ENCODE data around the gene PDK2. TPM values are rescaled to one million over a fixed set of nuclear protein-coding genes. Genes with fewer than 3 reads are reported as not detected.

PDK2 gene
- total and polyA plus RNA-seq, 10 of the 15 experiments (the other 5 are each of a cell fraction or from before 2014, with no cell fraction given) = 0.98 to 22.6 (median 12.3) TPM

DNA sequence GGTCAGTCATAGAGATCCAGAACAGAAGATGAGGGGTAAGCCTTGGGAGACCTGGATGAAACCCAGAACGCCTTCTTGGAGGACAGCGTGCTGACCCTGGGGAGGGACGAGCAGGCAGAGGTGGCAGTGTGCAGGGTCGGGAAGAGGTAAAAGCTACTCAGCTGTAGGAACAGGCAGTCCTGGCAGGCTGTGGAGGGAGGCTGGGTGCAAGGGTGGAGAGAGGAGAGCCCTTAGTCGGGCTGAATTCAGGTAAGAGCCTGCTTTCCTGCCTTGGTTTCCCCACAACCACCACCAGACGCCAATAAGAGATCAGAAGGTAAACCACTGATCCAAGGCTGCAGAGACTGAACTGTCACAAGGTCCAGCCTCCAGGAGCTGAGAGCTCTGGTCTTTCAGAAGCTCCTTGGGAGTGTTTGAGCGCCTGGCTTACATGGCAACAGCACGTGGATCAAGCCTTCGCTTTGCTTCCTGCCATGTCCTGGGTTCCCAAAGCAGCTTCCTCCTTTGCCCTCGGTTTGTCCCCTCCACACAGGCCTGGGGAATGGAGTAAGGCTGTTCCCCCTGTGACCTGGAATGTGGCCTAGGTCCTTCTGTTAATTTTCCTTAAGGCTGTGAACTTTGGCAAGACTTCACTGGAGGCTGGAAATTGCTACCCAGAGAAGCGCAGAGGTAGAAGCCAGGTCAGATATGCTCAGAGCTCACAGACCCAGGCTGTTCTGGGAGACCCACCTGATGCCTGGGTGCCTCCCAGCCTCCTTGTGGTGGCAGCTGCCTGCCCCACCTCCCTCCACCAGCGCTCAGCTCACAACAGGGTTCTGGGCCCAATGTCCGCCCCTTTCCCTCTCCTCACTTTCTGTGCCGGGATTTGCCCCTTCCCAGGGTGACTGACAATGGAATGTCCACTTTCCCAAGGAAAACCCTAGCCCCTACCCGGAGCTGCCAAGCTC lies 3.9 kb upstream of the PDK2 start (continued):
- TF ChIP-seq, protein P1, sequence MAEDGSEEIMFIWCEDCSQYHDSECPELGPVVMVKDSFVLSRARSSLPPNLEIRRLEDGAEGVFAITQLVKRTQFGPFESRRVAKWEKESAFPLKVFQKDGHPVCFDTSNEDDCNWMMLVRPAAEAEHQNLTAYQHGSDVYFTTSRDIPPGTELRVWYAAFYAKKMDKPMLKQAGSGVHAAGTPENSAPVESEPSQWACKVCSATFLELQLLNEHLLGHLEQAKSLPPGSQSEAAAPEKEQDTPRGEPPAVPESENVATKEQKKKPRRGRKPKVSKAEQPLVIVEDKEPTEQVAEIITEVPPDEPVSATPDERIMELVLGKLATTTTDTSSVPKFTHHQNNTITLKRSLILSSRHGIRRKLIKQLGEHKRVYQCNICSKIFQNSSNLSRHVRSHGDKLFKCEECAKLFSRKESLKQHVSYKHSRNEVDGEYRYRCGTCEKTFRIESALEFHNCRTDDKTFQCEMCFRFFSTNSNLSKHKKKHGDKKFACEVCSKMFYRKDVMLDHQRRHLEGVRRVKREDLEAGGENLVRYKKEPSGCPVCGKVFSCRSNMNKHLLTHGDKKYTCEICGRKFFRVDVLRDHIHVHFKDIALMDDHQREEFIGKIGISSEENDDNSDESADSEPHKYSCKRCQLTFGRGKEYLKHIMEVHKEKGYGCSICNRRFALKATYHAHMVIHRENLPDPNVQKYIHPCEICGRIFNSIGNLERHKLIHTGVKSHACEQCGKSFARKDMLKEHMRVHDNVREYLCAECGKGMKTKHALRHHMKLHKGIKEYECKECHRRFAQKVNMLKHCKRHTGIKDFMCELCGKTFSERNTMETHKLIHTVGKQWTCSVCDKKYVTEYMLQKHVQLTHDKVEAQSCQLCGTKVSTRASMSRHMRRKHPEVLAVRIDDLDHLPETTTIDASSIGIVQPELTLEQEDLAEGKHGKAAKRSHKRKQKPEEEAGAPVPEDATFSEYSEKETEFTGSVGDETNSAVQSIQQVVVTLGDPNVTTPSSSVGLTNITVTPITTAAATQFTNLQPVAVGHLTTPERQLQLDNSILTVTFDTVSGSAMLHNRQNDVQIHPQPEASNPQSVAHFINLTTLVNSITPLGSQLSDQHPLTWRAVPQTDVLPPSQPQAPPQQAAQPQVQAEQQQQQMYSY (CRISPR knock-in tag; IDR thresholded peaks at IDR 0.05) = no peak
- TF ChIP-seq GATAD2B (conservative IDR thresholded peaks at IDR 0.05; ENCODE audit: low read depth) = no peak
- TF ChIP-seq, protein P2, sequence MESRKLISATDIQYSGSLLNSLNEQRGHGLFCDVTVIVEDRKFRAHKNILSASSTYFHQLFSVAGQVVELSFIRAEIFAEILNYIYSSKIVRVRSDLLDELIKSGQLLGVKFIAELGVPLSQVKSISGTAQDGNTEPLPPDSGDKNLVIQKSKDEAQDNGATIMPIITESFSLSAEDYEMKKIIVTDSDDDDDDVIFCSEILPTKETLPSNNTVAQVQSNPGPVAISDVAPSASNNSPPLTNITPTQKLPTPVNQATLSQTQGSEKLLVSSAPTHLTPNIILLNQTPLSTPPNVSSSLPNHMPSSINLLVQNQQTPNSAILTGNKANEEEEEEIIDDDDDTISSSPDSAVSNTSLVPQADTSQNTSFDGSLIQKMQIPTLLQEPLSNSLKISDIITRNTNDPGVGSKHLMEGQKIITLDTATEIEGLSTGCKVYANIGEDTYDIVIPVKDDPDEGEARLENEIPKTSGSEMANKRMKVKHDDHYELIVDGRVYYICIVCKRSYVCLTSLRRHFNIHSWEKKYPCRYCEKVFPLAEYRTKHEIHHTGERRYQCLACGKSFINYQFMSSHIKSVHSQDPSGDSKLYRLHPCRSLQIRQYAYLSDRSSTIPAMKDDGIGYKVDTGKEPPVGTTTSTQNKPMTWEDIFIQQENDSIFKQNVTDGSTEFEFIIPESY (IDR thresholded peaks at IDR 0.05) = no peak
- TF ChIP-seq TAF1 (IDR thresholded peaks at IDR 0.05; ENCODE audit: borderline replicate concordance, low read depth, low read length) = no peak
